RWPE2 (cell line): ENCODE measurements around the gene FYB2.

Experiments used
- ATAC-seq: fragments of 200-7000 bp; cut with Tn5 transposase; 3 replicates; pipeline ENCODE4 v1.9.1; 2021; ENCODE audit warnings: low read depth
- DNase-seq: peaks from one replicate; pipeline ENCODE4 v3.0.0-alpha.2; 2020; ENCODE audit warnings: low spot score
- H3K27ac ChIP-seq: fragments of 450-650 bp; 2 replicates; pipeline ENCODE4 v1.5.1; 2017; ENCODE audit warnings: mild to moderate bottlenecking; ENCODE audit not compliant: poor library complexity, severe bottlenecking
- H3K27me3 ChIP-seq: fragments of 250-450 bp; sonication (Bioruptor Pico); 2 replicates; pipeline ENCODE4 v1.5.1; 2021; ENCODE audit warnings: mild to moderate bottlenecking, moderate library complexity; ENCODE audit not compliant: insufficient read depth, poor library complexity, severe bottlenecking
- H3K36me3 ChIP-seq: fragments of 250-450 bp; sonication (Bioruptor Pico); 2 replicates; pipeline ENCODE4 v1.5.1; 2020; ENCODE audit warnings: low read depth, mild to moderate bottlenecking, moderate library complexity
- H3K4me1 ChIP-seq: fragments of 250-450 bp; sonication (Bioruptor Pico); 2 replicates; pipeline ENCODE4 v1.5.1; 2021; ENCODE audit warnings: mild to moderate bottlenecking, moderate library complexity; ENCODE audit not compliant: insufficient read depth, poor library complexity, severe bottlenecking
- H3K4me3 ChIP-seq: fragments of 250-450 bp; sonication (Bioruptor Pico); 2 replicates; pipeline ENCODE4 v1.5.1; 2021; ENCODE audit warnings: mild to moderate bottlenecking, moderate library complexity; ENCODE audit not compliant: severe bottlenecking
- H3K9me3 ChIP-seq: fragments of 250-450 bp; sonication (Bioruptor Pico); 2 replicates; pipeline ENCODE4 v1.5.1; 2021; ENCODE audit warnings: mild to moderate bottlenecking, moderate library complexity; ENCODE audit not compliant: severe bottlenecking
- TF ChIP-seq, protein P1 (sequence below): fragments of 450-650 bp; IDR thresholded peaks from one replicate; pipeline ENCODE4 v1.5.1; 2017; ENCODE audit warnings: mild to moderate bottlenecking, moderate library complexity; ENCODE audit not compliant: poor library complexity, severe bottlenecking

The FYB2 gene

DNA sequence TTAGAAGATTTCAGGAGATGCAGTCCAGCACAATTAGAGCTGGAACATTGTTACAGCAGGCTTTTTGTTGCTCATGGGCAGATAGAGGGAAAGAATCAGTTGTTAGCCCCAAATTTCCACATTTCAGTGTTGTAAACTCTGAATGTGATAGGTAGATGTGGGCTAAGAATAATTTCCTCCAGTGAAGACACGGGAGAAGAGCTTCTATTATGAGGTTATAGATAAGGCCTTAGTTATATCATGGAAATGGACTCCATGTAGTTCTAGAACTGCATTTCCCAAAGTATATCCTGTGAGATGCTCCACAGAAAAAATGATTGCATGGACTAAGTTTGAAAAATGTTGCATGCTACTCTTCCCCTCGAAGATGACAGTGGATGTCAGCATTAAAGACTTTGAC is 109.2 kb downstream of the FYB2 start:
- peaks cover 9% of the 10 kb centered on the region for H3K4me1 ChIP-seq
- H3K4me3 ChIP-seq: no peak overlapping the region
- TF ChIP-seq, protein P1, sequence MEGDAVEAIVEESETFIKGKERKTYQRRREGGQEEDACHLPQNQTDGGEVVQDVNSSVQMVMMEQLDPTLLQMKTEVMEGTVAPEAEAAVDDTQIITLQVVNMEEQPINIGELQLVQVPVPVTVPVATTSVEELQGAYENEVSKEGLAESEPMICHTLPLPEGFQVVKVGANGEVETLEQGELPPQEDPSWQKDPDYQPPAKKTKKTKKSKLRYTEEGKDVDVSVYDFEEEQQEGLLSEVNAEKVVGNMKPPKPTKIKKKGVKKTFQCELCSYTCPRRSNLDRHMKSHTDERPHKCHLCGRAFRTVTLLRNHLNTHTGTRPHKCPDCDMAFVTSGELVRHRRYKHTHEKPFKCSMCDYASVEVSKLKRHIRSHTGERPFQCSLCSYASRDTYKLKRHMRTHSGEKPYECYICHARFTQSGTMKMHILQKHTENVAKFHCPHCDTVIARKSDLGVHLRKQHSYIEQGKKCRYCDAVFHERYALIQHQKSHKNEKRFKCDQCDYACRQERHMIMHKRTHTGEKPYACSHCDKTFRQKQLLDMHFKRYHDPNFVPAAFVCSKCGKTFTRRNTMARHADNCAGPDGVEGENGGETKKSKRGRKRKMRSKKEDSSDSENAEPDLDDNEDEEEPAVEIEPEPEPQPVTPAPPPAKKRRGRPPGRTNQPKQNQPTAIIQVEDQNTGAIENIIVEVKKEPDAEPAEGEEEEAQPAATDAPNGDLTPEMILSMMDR: no peak
- no peak for ATAC-seq
- no peak overlapping the region for H3K27ac ChIP-seq
- H3K36me3 ChIP-seq: no peaks in the 10 kb centered on the region; the same call in 1 of the 2 replicates
- DNase-seq: no peak
- no peaks in the 10 kb centered on the region for H3K9me3 ChIP-seq
- H3K27me3 ChIP-seq: no peaks in the 10 kb centered on the region

DNA sequence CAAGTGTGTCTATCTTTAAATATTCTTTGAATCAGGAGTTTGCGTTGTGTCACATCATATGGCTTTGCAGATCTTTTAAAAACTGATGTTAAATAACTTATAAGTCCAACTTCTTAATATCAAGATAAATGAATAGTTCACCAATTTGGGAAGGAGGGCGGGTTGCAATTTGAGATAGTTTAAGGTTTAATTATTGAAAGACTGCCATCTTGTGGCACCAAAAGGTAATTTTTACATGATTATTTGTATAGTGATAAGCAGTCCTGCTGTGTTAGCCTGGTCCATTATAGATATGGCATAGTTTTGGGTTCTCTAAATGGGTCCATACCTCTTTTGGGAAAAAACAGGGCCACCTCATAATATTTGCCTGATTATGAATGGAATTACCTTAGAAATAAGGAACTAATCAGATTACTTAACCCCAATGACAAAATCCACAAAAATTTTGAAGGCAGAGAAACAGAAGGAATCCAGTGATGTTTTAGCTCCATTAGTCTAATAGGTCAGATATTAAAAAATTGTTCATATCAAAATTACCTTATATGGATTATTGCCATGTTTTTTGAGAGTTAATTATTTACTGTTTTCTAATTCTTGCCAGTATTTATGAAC is 109.8 kb downstream of the FYB2 start:
- ATAC-seq: peak; percentile 61
- no peaks in the 10 kb centered on the region for H3K9me3 ChIP-seq
- no peak for DNase-seq
- no peak overlapping the region for H3K4me3 ChIP-seq
- H3K4me1 ChIP-seq: peaks cover 9% of the 10 kb centered on the region
- H3K27me3 ChIP-seq: no peaks in the 10 kb centered on the region
- TF ChIP-seq, protein P1: peak; percentile 80
- H3K27ac ChIP-seq: no peak overlapping the region
- no peaks in the 10 kb centered on the region; the same call in 1 of the 2 replicates for H3K36me3 ChIP-seq

DNA sequence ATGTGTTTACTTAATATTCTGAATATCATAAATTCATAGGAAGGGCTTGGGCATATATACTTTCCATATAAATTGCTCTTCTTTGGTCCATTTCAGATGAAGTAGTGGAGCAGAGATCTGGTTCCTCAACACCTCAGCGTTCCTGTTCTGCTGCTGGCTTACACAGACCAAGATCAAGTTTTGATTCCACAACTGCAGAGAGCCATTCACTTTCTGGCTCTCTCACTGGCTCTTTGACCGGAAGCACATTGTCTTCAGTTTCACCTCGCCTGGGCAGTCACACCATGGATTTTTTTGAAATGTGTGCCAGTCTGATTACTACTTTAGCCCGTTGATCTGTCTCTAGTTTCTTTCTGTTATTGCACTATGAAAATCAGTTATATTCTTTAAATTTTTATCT is 111.8 kb downstream of the FYB2 start:
- Histone ChIP-seq H3K36me3 (no peaks in the 10 kb centered on the region; the same call in 1 of the 2 replicates), H3K9me3 (no peaks in the 10 kb centered on the region), H3K4me3 (no peak overlapping the region), H3K4me1 (peaks cover 9% of the 10 kb centered on the region), H3K27ac (no peak overlapping the region), H3K27me3 (no peaks in the 10 kb centered on the region)
- TF ChIP-seq, protein P1: no peak
- DNase-seq: no peak
- ATAC-seq: no peak

DNA sequence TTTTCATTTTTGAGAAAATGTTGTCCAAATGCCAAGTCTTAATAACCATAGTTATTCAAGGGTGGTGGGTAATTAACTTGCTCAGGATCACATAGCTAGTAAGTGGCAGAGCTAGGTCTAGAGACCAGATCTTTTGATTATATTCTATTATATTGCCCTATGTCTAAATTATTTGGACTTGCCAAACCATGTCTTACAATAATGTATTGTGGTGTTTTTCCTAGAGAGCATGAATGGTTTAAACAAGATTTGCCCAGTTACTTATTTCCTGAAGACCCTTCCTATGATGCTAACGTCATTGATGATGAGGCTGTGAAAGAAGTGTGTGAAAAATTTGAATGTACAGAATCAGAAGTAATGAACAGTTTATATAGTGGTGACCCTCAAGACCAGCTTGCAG is 115.5 kb downstream of the FYB2 start:
- H3K9me3 ChIP-seq: no peaks in the 10 kb centered on the region
- ATAC-seq (no peak), DNase-seq (no peak)
- no peak overlapping the region for H3K4me3 ChIP-seq
- TF ChIP-seq, protein P1: no peak
- no peak overlapping the region for H3K27ac ChIP-seq
- H3K4me1 ChIP-seq: no peaks in the 10 kb centered on the region
- H3K36me3 ChIP-seq: no peaks in the 10 kb centered on the region; the same call in 1 of the 2 replicates
- H3K27me3 ChIP-seq: no peaks in the 10 kb centered on the region

DNA sequence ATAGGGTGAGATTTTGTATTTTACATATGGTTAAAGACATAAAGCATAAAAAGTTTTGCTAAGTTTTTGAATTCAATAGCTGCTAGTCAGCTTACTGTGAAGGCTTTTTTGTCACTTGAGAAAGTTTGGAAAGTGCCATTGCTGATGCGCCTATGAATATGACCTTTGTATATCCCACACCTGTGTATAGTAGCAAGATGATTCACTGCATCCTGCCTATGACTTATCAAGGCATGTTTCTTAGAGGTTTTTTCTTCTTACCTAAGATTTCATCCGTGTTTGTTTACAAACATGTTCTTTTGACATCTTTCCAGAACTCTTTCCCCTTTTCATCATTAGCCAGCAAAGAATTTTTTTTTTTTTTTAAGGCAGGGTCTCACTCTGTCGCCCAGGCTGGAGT is 122.5 kb downstream of the FYB2 start:
- H3K4me3 ChIP-seq: no peak overlapping the region
- no peaks in the 10 kb centered on the region for H3K36me3 ChIP-seq
- peaks cover 4% of the 10 kb centered on the region for H3K4me1 ChIP-seq
- H3K27ac ChIP-seq: no peak overlapping the region
- DNase-seq (no peak), ATAC-seq (peak; percentile 77)
- H3K9me3 ChIP-seq: no peaks in the 10 kb centered on the region
- TF ChIP-seq, protein P1: no peak
- no peaks in the 10 kb centered on the region for H3K27me3 ChIP-seq
